Body of pancreas (tissue), 4 donors: ENCODE measurements around the gene TERB1. TPM values are rescaled to one million over a fixed set of nuclear protein-coding genes. Genes with fewer than 3 reads are reported as not detected.

ENCODE experiments used
- ATAC-seq: fragments of 150-250 bp; one replicate; pipeline ENCODE4 v1.9.1; 2016
- DNase-seq, 4 donors: peaks; one replicate each; pipeline ENCODE4 v3.0.0-alpha.2; 2019
- H3K27ac ChIP-seq, 4 donors: fragments of 200-600 bp; sonication (generic); 1 replicate in 3 of 4; 2 replicates in 1 of 4; pipeline versions ENCODE4 v1.5.1 to v1.6.1; 2016 to 2019; ENCODE audit warnings: mild to moderate bottlenecking in 1 of 4, mixed read lengths in 1 of 4, moderate library complexity in 1 of 4
- H3K27me3 ChIP-seq, 2 donors: fragments of 200-600 bp; sonication (generic); one replicate each; pipeline ENCODE4 v1.6.0; 2016; ENCODE audit warnings: mild to moderate bottlenecking in 1 of 2
- H3K36me3 ChIP-seq, 2 donors: fragments of 200-600 bp; sonication (generic); replicated peaks in 1 of 2; 2 replicates each; pipeline ENCODE4 v1.5.1; 2016; ENCODE audit warnings: low read depth in 2 of 2; ENCODE audit not compliant: insufficient read depth in 1 of 2
- H3K4me1 ChIP-seq: fragments of 200-600 bp; sonication (generic); one replicate; pipeline ENCODE4 v1.6.0; 2016
- H3K4me3 ChIP-seq, 2 donors: fragments of 200-600 bp; sonication (generic); 1 replicate in 1 of 2; 2 replicates in 1 of 2; pipeline ENCODE4 v1.5.1; 2016 to 2019
- H3K9me3 ChIP-seq, 3 donors: fragments of 200-600 bp; sonication (generic); 1 replicate in 2 of 3; 2 replicates in 1 of 3; pipeline ENCODE4 v1.5.1; 2016
- POLR2A ChIP-seq, 3 donors: fragments of 450-650 bp; IDR thresholded peaks; one replicate each; pipeline ENCODE4 v1.6.1; 2016; ENCODE audit warnings: antibody characterized with exemption in 3 of 3, mild to moderate bottlenecking in 2 of 3
- WGBS, 2 donors: methylation state at CpG; one replicate each; pipeline ENCODE4 v1.1.5; 2017; 5-methylcytosine and 5-hydroxymethylcytosine counted together
- intact Hi-C: fragments of 100-400 bp; cut with DNase I; formaldehyde crosslinking; loops from one replicate; pipeline ENCODE4 v1.15.1; 2023
- total RNA-seq, 2 donors: library from RNA; depleted of rRNA; stranded (reverse); fragments of >200 nt; gene quantifications; one replicate each; pipeline ENCODE4 v1.1.0, GENCODE V29; 2016
- TF ChIP-seq, protein P1 (sequence below), 7 experiments: fragments of 450-650 bp in 4 of 7; fragments of 200-600 bp in 3 of 7; sonication (generic) in 3 of 7; IDR thresholded peaks; one replicate each; pipeline ENCODE4 v1.5.1; 2016 to 2019; ENCODE audit warnings: antibody characterized with exemption in 7 of 7

Gene TERB1
- total RNA-seq, 2 donors from 2014 or later = not detected

DNA sequence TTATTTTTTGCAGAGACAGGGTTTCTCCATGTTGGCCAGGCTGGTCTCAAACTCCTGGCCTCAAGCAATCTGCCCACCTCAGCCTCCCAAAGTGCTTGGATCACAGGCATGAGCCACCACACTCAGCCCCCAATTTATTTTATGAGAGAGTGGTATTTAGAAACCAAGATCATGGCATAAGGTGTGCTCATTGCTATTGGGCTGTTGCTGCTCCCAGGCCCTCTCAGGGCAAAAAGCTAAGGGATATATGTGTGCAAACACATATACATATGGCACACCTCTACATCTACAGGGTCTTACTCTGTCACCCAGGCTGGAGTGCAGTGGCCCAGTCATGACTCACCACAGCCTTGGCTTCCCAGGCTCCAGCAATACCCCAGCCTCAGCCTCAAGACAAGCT, 89.8 kb downstream of the TERB1 start:
- intact Hi-C loops = no loop called here
- Histone ChIP-seq H3K4me1 (no peaks in the 10 kb centered on the region), H3K27me3 (no peaks in the 10 kb centered on the region), H3K27ac (no peak overlapping the region), H3K9me3 (no peaks in the 10 kb centered on the region), H3K4me3 (no peak overlapping the region), H3K36me3 (no peaks in the 10 kb centered on the region)
- DNase-seq = no peak
- no peak for ATAC-seq
- TF ChIP-seq POLR2A (IDR thresholded peaks at IDR 0.05) = no peak

- ATAC-seq (peak; percentile 12), DNase-seq (no peak)
- Histone ChIP-seq H3K9me3 (no peaks in the 10 kb centered on the region), H3K4me1 (no peaks in the 10 kb centered on the region), H3K27me3 (no peaks in the 10 kb centered on the region), H3K27ac (peak overlapping the region in 2 of 4 donors; percentile 21 to 24), H3K36me3 (no peaks in the 10 kb centered on the region), H3K4me3 (no peak overlapping the region)
- 62 to 65% methylated on average over 8 of the region's 8 CpGs for WGBS, 2 donors
- intact Hi-C loops = no loop called here
- no peak for TF ChIP-seq POLR2A (IDR thresholded peaks at IDR 0.05)
- TF ChIP-seq, protein P1, sequence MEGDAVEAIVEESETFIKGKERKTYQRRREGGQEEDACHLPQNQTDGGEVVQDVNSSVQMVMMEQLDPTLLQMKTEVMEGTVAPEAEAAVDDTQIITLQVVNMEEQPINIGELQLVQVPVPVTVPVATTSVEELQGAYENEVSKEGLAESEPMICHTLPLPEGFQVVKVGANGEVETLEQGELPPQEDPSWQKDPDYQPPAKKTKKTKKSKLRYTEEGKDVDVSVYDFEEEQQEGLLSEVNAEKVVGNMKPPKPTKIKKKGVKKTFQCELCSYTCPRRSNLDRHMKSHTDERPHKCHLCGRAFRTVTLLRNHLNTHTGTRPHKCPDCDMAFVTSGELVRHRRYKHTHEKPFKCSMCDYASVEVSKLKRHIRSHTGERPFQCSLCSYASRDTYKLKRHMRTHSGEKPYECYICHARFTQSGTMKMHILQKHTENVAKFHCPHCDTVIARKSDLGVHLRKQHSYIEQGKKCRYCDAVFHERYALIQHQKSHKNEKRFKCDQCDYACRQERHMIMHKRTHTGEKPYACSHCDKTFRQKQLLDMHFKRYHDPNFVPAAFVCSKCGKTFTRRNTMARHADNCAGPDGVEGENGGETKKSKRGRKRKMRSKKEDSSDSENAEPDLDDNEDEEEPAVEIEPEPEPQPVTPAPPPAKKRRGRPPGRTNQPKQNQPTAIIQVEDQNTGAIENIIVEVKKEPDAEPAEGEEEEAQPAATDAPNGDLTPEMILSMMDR (IDR thresholded peaks at IDR 0.05) = no peak
These were observed 94.9 kb downstream of the TERB1 start for GRCh38 chr16:66706506-66706880.

- H3K27me3 ChIP-seq = no peaks in the 10 kb centered on the region
- H3K36me3 ChIP-seq = no peaks in the 10 kb centered on the region
- DNase-seq (peak in 3 of 4 donors; percentile 38 to 42 (median 41)), ATAC-seq (peak; percentile 62)
- 69 to 82% methylated on average over 11 of the region's 11 CpGs for WGBS, 2 donors
- TF ChIP-seq, protein P1 (IDR thresholded peaks at IDR 0.05) = no peak
- no peak for TF ChIP-seq POLR2A (IDR thresholded peaks at IDR 0.05)
- no peak overlapping the region for H3K4me3 ChIP-seq
- peak overlapping the region in 2 of 4 donors; percentile 21 to 24 for H3K27ac ChIP-seq
- intact Hi-C loops = no loop called here
- H3K9me3 ChIP-seq = no peaks in the 10 kb centered on the region
- H3K4me1 ChIP-seq = no peaks in the 10 kb centered on the region
These were observed 95.4 kb downstream of the TERB1 start for GRCh38 chr16:66705790-66706505.

Other genes with a start within 250 kb of the TERB1 start
- gene CKLF, start 249.0 kb downstream of the TERB1 start, total RNA-seq = 10 to 100 TPM in 1 of 2 donors, not detected in 1; 33.5 TPM
- not detected for gene CMTM1, start 235.1 kb downstream of the TERB1 start, total RNA-seq
- gene CMTM2, start 222.1 kb downstream of the TERB1 start, total RNA-seq = not detected
- 1 to 10 TPM; 4.3 to 6.0 TPM for gene CMTM3, start 196.9 kb downstream of the TERB1 start, total RNA-seq
- gene CMTM4, start 104.8 kb downstream of the TERB1 start, total RNA-seq = 10 to 100 TPM; 35.9 to 36.6 TPM
- gene DYNC1LI2, start 50.0 kb downstream of the TERB1 start, total RNA-seq = 100 to 1,000 TPM in 1 of 2 donors, 10 to 100 TPM in 1; 87.3 to 109 TPM
- gene NAE1, start 29.4 kb upstream of the TERB1 start, total RNA-seq = 10 to 100 TPM; 25.7 to 34.6 TPM
- gene CA7, start 42.8 kb upstream of the TERB1 start, total RNA-seq = not detected
- gene PDP2, start 78.9 kb upstream of the TERB1 start, total RNA-seq = 1 to 10 TPM; 4.4 to 6.9 TPM
- gene CDH16, start 117.3 kb upstream of the TERB1 start, total RNA-seq = not detected
- gene RRAD, start 124.0 kb upstream of the TERB1 start, total RNA-seq = 1 to 10 TPM in 1 of 2 donors, not detected in 1; 8.3 TPM
- gene CIAO2B, start 132.8 kb upstream of the TERB1 start, total RNA-seq = 10 to 100 TPM in 1 of 2 donors, 1 to 10 TPM in 1; 7.6 to 15.3 TPM
- gene CES2, start 133.9 kb upstream of the TERB1 start, total RNA-seq = 10 to 100 TPM; 24.9 to 29.3 TPM
- gene CES3, start 159.7 kb upstream of the TERB1 start, total RNA-seq = 1 to 10 TPM; 5.2 to 5.6 TPM
- 10 to 100 TPM; 10.9 to 16.5 TPM for gene CES4A, start 187.0 kb upstream of the TERB1 start, total RNA-seq
- gene CBFB, start 227.6 kb upstream of the TERB1 start, total RNA-seq = 10 to 100 TPM; 28.0 to 41.9 TPM